Stimulated activated CD4-positive, alpha-beta T cell treated with anti-CD3 and anti-CD28 coated beads, Interleukin-12 subunit alpha, Interleukin-12 subunit beta, amount 100 ng/mL, for 4 hours (primary cell): ENCODE measurements around the gene ACTBL2.
"Not testable (repeated sequence)": the region's sequence is repeated elsewhere in the genome, so short reads cannot be mapped to it uniquely, and the experiment has no call there.

Source experiments
- DNase-seq: peaks from one replicate; pipeline ENCODE4 v3.0.0-alpha.2; 2020

ACTBL2 gene

GRCh38 chr5:57482671-57483106 lies at the start of gene ACTBL2:
ACTBL2 (minus strand) TSS chr5:57482811; CDS start chr5:57482707, 104 bp downstream.
- DNase-seq, result no peak

- DNase-seq, result no peak
These were observed 48.7 kb upstream of the ACTBL2 start for GRCh38 chr5:57531333-57531732.

GRCh38 chr5:57529864-57530263 lies 47.3 kb upstream of the ACTBL2 start:
- DNase-seq, result no peak

- DNase-seq, result no peak
These were observed 45.3 kb upstream of the ACTBL2 start for GRCh38 chr5:57527870-57528269.

GRCh38 chr5:57524348-57525060 lies 41.9 kb upstream of the ACTBL2 start:
- DNase-seq, result no peak

- DNase-seq, result not testable (repeated sequence)
These were observed 39.9 kb upstream of the ACTBL2 start for GRCh38 chr5:57522477-57522876.

- DNase-seq, result not testable (repeated sequence)
These were observed 35.8 kb upstream of the ACTBL2 start for GRCh38 chr5:57518415-57518814.

- no peak for DNase-seq
These were observed 34.6 kb upstream of the ACTBL2 start for GRCh38 chr5:57517250-57517649.

GRCh38 chr5:57513785-57514184 lies 31.2 kb upstream of the ACTBL2 start:
- DNase-seq, result no peak

GRCh38 chr5:57511321-57511720 lies 28.7 kb upstream of the ACTBL2 start:
- DNase-seq, result no peak

GRCh38 chr5:57509501-57510260 lies 27.1 kb upstream of the ACTBL2 start:
- DNase-seq, result no peak

- DNase-seq, result no peak
These were observed 25.6 kb upstream of the ACTBL2 start for GRCh38 chr5:57508211-57508610.

GRCh38 chr5:57505272-57506200 lies 22.9 kb upstream of the ACTBL2 start:
- DNase-seq, result no peak

- DNase-seq, result no peak
These were observed 21.7 kb upstream of the ACTBL2 start for GRCh38 chr5:57504357-57504756.

- DNase-seq, result no peak
These were observed 20.8 kb upstream of the ACTBL2 start for GRCh38 chr5:57503433-57503832.

- DNase-seq, result no peak
These were observed 19.0 kb upstream of the ACTBL2 start for GRCh38 chr5:57501414-57502201.

- no peak for DNase-seq
These were observed 16.8 kb upstream of the ACTBL2 start for GRCh38 chr5:57499262-57500050.

- no peak for DNase-seq
These were observed 15.1 kb upstream of the ACTBL2 start for GRCh38 chr5:57497733-57498132.

- no peak for DNase-seq
These were observed 12.9 kb upstream of the ACTBL2 start for GRCh38 chr5:57495285-57496086.
